Endothelial cell of umbilical vein (primary cell): ENCODE measurements around the gene TES. TPM values are rescaled to one million over a fixed set of nuclear protein-coding genes. Genes with fewer than 3 reads are reported as not detected.

Source experiments
- BruUV-seq: library from RNA; stranded (reverse); fragments of 400-500 nt; replicated peaks from 2 replicates; lab custom pipeline; 2021; lab: Mats Ljungman, UMichigan
- CTCF ChIA-PET: fragments of 300-600, 350-600 bp; sonication (Branson Sonifier 250); formaldehyde crosslinking; loops from one replicate; lab custom pipeline; 2021; ENCODE audit warnings: antibody characterized with exemption, inconsistent platforms; lab: Charles Lee
- POLR2A ChIA-PET: fragments of 300-600, 350-600 bp; sonication (Branson Sonifier 250); formaldehyde crosslinking; loops from one replicate; lab custom pipeline; 2021; ENCODE audit warnings: antibody characterized with exemption, inconsistent platforms; lab: Charles Lee
- DNase-seq: peaks from one replicate; pipeline ENCODE4 v3.0.0-alpha.2; 2011; ENCODE audit warnings: low read depth, low spot score
- FAIRE-seq: peaks from 2 replicates; lab custom pipeline; 2011; peaks lifted over from hg19 to GRCh38; lab: Jason Lieb, UNC
- H2AFZ ChIP-seq: 2 replicates; pipeline ENCODE4 v1.6.0; 2012; ENCODE audit warnings: low read depth, low read length, control low read depth, inconsistent platforms
- H3K27ac ChIP-seq: 2 replicates; pipeline ENCODE4 v1.5.1; 2011; ENCODE audit warnings: low read depth, mild to moderate bottlenecking, control low read depth, low read length, moderate library complexity; ENCODE audit not compliant: insufficient read depth
- H3K27me3 ChIP-seq, 2 experiments: 2 replicates each; pipeline versions ENCODE4 v1.6.0 to v1.6.1; 2011; ENCODE audit warnings: low read length in 2 of 2, mixed read lengths in 1 of 2; ENCODE audit not compliant: control insufficient read depth in 2 of 2, insufficient read depth in 2 of 2
- H3K36me3 ChIP-seq, 2 experiments: 2 replicates in 1 of 2; 3 replicates in 1 of 2; pipeline ENCODE4 v1.5.1; 2011; ENCODE audit warnings: low read length in 2 of 2, mild to moderate bottlenecking in 1 of 2, moderate library complexity in 1 of 2; ENCODE audit not compliant: control insufficient read depth in 2 of 2, insufficient read depth in 2 of 2; ENCODE audit errors: extremely low read depth in 1 of 2
- H3K4me1 ChIP-seq: 3 replicates; pipeline ENCODE4 v1.5.1; 2011; ENCODE audit warnings: mild to moderate bottlenecking, low read length; ENCODE audit not compliant: control insufficient read depth, insufficient read depth; ENCODE audit errors: extremely low read depth
- H3K4me2 ChIP-seq: 2 replicates; pipeline ENCODE4 v1.6.1; 2011; ENCODE audit warnings: low read length, control low read depth, mixed read lengths; ENCODE audit not compliant: insufficient read depth
- H3K4me3 ChIP-seq, 3 experiments: fragments of 200-600 bp in 1 of 3; sonication (generic), shearing (Covaris generic) in 1 of 3; replicated peaks in 1 of 3; 2 replicates each; pipeline ENCODE4 v1.5.1; 2011 to 2016; ENCODE audit warnings: control low read depth in 3 of 3, low read length in 3 of 3, mild to moderate bottlenecking in 2 of 3, inconsistent platforms in 1 of 3, low read depth in 1 of 3, moderate library complexity in 1 of 3; ENCODE audit not compliant: insufficient read depth in 1 of 3
- H3K79me2 ChIP-seq: 2 replicates; pipeline ENCODE4 v1.6.0; 2012; ENCODE audit warnings: low read length, inconsistent platforms; ENCODE audit not compliant: control insufficient read depth, insufficient read depth
- H3K9ac ChIP-seq: replicated peaks from 2 replicates; pipeline ENCODE3; 2011; ENCODE audit warnings: low read length, control low read depth; ENCODE audit not compliant: insufficient read depth; ENCODE audit errors: extremely low read depth
- H3K9me1 ChIP-seq: replicated peaks from 3 replicates; pipeline ENCODE4 v1.6.0; 2011; ENCODE audit warnings: mild to moderate bottlenecking, low read length; ENCODE audit not compliant: control insufficient read depth, insufficient read depth; ENCODE audit errors: extremely low read depth
- H3K9me3 ChIP-seq: replicated peaks from 2 replicates; pipeline ENCODE4 v1.5.1; 2012; ENCODE audit warnings: low read length, inconsistent platforms; ENCODE audit not compliant: control insufficient read depth, insufficient read depth
- H4K20me1 ChIP-seq: replicated peaks from 2 replicates; pipeline ENCODE3; 2011; ENCODE audit warnings: mild to moderate bottlenecking, low read length; ENCODE audit not compliant: control insufficient read depth, insufficient read depth; ENCODE audit errors: extremely low read depth
- CTCF ChIP-seq, 2 donors: IDR thresholded peaks; 1 replicate in 1 of 2; 2 replicates in 1 of 2; pipeline ENCODE4 v1.5.1; 2011; ENCODE audit warnings: low read length in 2 of 2, mild to moderate bottlenecking in 2 of 2, moderate library complexity in 2 of 2, control low read depth in 1 of 2, inconsistent platforms in 1 of 2, low read depth in 1 of 2; ENCODE audit not compliant: insufficient read depth in 1 of 2; ENCODE audit errors: extremely low read depth in 1 of 2
- EZH2 ChIP-seq: IDR thresholded peaks from 2 replicates; pipeline ENCODE4 v1.6.1; 2012; ENCODE audit warnings: borderline replicate concordance, low read depth, mild to moderate bottlenecking, moderate library complexity, low read length, inconsistent platforms; ENCODE audit not compliant: severe bottlenecking
- FOS ChIP-seq: IDR thresholded peaks from 2 replicates; pipeline ENCODE4 v1.6.1; 2011; ENCODE audit warnings: mild to moderate bottlenecking, low read length, moderate library complexity, borderline replicate concordance; ENCODE audit not compliant: insufficient read depth
- GATA2 ChIP-seq: IDR thresholded peaks from 2 replicates; pipeline ENCODE4 v1.7.0; 2011; ENCODE audit warnings: low read depth, mild to moderate bottlenecking, moderate library complexity, mixed read lengths, low read length; ENCODE audit not compliant: insufficient read length, insufficient read depth
- JUN ChIP-seq: IDR thresholded peaks from 2 replicates; pipeline ENCODE4 v1.6.1; 2011; ENCODE audit warnings: borderline replicate concordance, low read depth; ENCODE audit not compliant: insufficient read length, insufficient read depth
- MAX ChIP-seq: IDR thresholded peaks from 2 replicates; pipeline ENCODE4 v1.6.1; 2011; ENCODE audit not compliant: insufficient read depth, insufficient read length
- MYC ChIP-seq: IDR thresholded peaks from one replicate; pipeline ENCODE4 v1.6.1; 2011; ENCODE audit warnings: mild to moderate bottlenecking, low read depth, low read length
- POLR2A ChIP-seq: IDR thresholded peaks from 2 replicates; pipeline ENCODE4 v1.6.1; 2012; ENCODE audit warnings: low read depth, mild to moderate bottlenecking, control low read depth, low read length
- POLR2AphosphoS5 ChIP-seq: IDR thresholded peaks from 2 replicates; pipeline ENCODE4 v1.6.1; 2012; ENCODE audit warnings: low read depth, mild to moderate bottlenecking, control low read depth, low read length, moderate library complexity; ENCODE audit not compliant: insufficient read depth
- dilution Hi-C: fragments of 300-500 bp; cut with MboI; formaldehyde crosslinking; loops from one replicate; pipeline ENCODE4 v1.15.0; 2019; ENCODE audit warnings: low sequenced_read_pairs; ENCODE audit not compliant: extremely low pct_ligation_motif_present
- intact Hi-C: fragments of 100-400 bp; cut with micrococcal nuclease; formaldehyde crosslinking; loops from one replicate; pipeline ENCODE4 v1.10.0; 2022
- polyA plus RNA-seq, 4 experiments: library from polyadenylated mRNA; depleted of rRNA in 3 of 4; stranded (reverse) in 3 of 4; unstranded in 1 of 4; fragments of >200 nt; gene quantifications; 2 replicates each; pipeline versions ENCODE4 v1.2.1 to v1.2.3, GENCODE V29; 2011 to 2012; ENCODE audit warnings: missing spikeins in 1 of 4
- total RNA-seq: library from RNA; stranded (reverse); gene quantifications from 2 replicates; pipeline ENCODE4 v1.2.3, GENCODE V29; 2021

Gene TES
- total and polyA plus RNA-seq, 2 donors (not counting 3 experiments of a cell fraction or from before 2014, with no cell fraction given), result 35.3 to 50.5 TPM

- peaks cover 51% of the 10 kb centered on the region for H3K4me1 ChIP-seq
- intact Hi-C loops, result loop anchor here (1.0 to 2.0 kb wide), 2 partner anchors 9 to 74 kb away; no protein-coding TSS in a partner anchor
- no TSS peak for BruUV-seq
- peak; percentile 63 for FAIRE-seq
- peaks cover 0 to 12% of the 10 kb centered on the region in 2 experiments for H3K36me3 ChIP-seq
- no peaks in the 10 kb centered on the region for H3K9me3 ChIP-seq
- ChIA-PET CTCF (interaction anchor here (0.8 to 1.5 kb wide), 8 partner anchors 21 to 311 kb away, joined by 3 to 5 read pairs (median 3); no protein-coding TSS in a partner anchor), POLR2A (no interaction called here)
- H3K9ac ChIP-seq, result peak overlapping the region; percentile 38
- DNase-seq, result peak; percentile 86
- H3K4me2 ChIP-seq, result peak overlapping the region; percentile 60
- peak; percentile 74 for TF ChIP-seq POLR2AphosphoS5
- peak; percentile 63 for TF ChIP-seq FOS
- TF ChIP-seq EZH2, result no peak
- TF ChIP-seq MYC, result no peak
- TF ChIP-seq POLR2A, result no peak
- no peak for TF ChIP-seq GATA2
- no peak for TF ChIP-seq CTCF (IDR thresholded peaks at IDR 0.05; ENCODE audit: extremely low read depth in 1 of 2, insufficient read depth in 1 of 2, low read depth in 1 of 2, low read length in 2 of 2)
- no peak for TF ChIP-seq MAX
- peak; percentile 91 for TF ChIP-seq JUN
- H4K20me1 ChIP-seq, result no peaks in the 10 kb centered on the region
- H3K79me2 ChIP-seq, result peaks cover 89% of the 10 kb centered on the region
- H3K27me3 ChIP-seq, result no peaks in the 10 kb centered on the region
- H2AFZ ChIP-seq, result no peak overlapping the region
- H3K9me1 ChIP-seq, result no peaks in the 10 kb centered on the region
- peak overlapping the region; percentile 80 for H3K27ac ChIP-seq
- dilution Hi-C loops, result no loop called here
- H3K4me3 ChIP-seq, result peak overlapping the region in 1 of 3 experiments; percentile 6
Observed at GRCh38 chr7:116280803-116281202, 70.5 kb downstream of the TES start.
